KMS-11 (cell line): ENCODE results near the gene CD300E.

Source experiments
- H2AFZ ChIP-seq: fragments of 200-600 bp; sonication (generic); 2 replicates; pipeline ENCODE4 v1.6.1; 2016; ENCODE audit warnings: antibody characterized with exemption, mixed run types, low read depth
- H3K27ac ChIP-seq: fragments of 200-600 bp; sonication (generic); 2 replicates; pipeline ENCODE4 v1.6.1; 2016; ENCODE audit warnings: mild to moderate bottlenecking, mixed run types
- H3K27me3 ChIP-seq: fragments of 200-600 bp; sonication (generic); 2 replicates; pipeline ENCODE4 v1.6.1; 2017; ENCODE audit warnings: mild to moderate bottlenecking, low read depth, mixed run types, moderate library complexity; ENCODE audit not compliant: insufficient read depth
- H3K36me3 ChIP-seq: fragments of 200-600 bp; sonication (generic); 2 replicates; pipeline ENCODE4 v1.6.1; 2017; ENCODE audit warnings: mild to moderate bottlenecking, mixed run types; ENCODE audit not compliant: insufficient read depth
- H3K4me1 ChIP-seq: fragments of 200-600 bp; sonication (generic); 2 replicates; pipeline ENCODE4 v1.6.1; 2016; ENCODE audit warnings: mild to moderate bottlenecking, low read depth, mixed run types; ENCODE audit not compliant: poor library complexity, severe bottlenecking
- H3K4me2 ChIP-seq: fragments of 200-600 bp; sonication (generic); 2 replicates; pipeline ENCODE4 v1.7.0; 2016; ENCODE audit warnings: mild to moderate bottlenecking, mixed run types
- H3K4me3 ChIP-seq: fragments of 200-600 bp; sonication (generic); IDR thresholded peaks from 2 replicates; pipeline ENCODE4 v1.6.1; 2017; ENCODE audit warnings: low read depth, low read length, mixed read lengths; ENCODE audit not compliant: insufficient read depth
- H3K79me2 ChIP-seq: fragments of 200-600 bp; sonication (generic); 2 replicates; pipeline ENCODE4 v1.6.1; 2016; ENCODE audit warnings: low read depth, mixed run types; ENCODE audit not compliant: insufficient read depth
- H3K9ac ChIP-seq: fragments of 200-600 bp; sonication (generic); 2 replicates; pipeline ENCODE4 v1.6.1; 2016; ENCODE audit warnings: mild to moderate bottlenecking, mixed run types
- H4K20me1 ChIP-seq: fragments of 200-600 bp; sonication (generic); 2 replicates; pipeline ENCODE4 v1.6.1; 2016; ENCODE audit warnings: mild to moderate bottlenecking, mixed run types; ENCODE audit not compliant: insufficient read depth
- CTCF ChIP-seq: fragments of 200-600 bp; sonication (generic); conservative IDR thresholded peaks from 2 replicates; pipeline ENCODE4 v1.6.1; 2017; ENCODE audit warnings: low read depth, mild to moderate bottlenecking, antibody characterized with exemption, low read length, moderate library complexity, mixed read lengths

Gene CD300E

GRCh38 chr17:74625661-74626060 is 2.1 kb upstream of the CD300E start:
- Histone ChIP-seq H3K79me2 (no peaks in the 10 kb centered on the region), H4K20me1 (no peaks in the 10 kb centered on the region), H2AFZ (no peak overlapping the region), H3K4me2 (no peak overlapping the region), H3K4me3 (no peak overlapping the region), H3K36me3 (no peaks in the 10 kb centered on the region), H3K4me1 (no peaks in the 10 kb centered on the region), H3K27me3 (peaks cover 91% of the 10 kb centered on the region), H3K27ac (no peak overlapping the region), H3K9ac (no peak overlapping the region)
- no peak for TF ChIP-seq CTCF

GRCh38 chr17:74624131-74624530 is 593 bp upstream of the CD300E start:
- Histone ChIP-seq H4K20me1 (no peaks in the 10 kb centered on the region), H3K36me3 (no peaks in the 10 kb centered on the region), H3K27me3 (peaks cover 94% of the 10 kb centered on the region), H3K4me3 (no peak overlapping the region), H2AFZ (no peak overlapping the region), H3K4me1 (no peaks in the 10 kb centered on the region), H3K9ac (no peak overlapping the region), H3K4me2 (no peak overlapping the region), H3K79me2 (no peaks in the 10 kb centered on the region), H3K27ac (no peak overlapping the region)
- no peak for TF ChIP-seq CTCF

DNA sequence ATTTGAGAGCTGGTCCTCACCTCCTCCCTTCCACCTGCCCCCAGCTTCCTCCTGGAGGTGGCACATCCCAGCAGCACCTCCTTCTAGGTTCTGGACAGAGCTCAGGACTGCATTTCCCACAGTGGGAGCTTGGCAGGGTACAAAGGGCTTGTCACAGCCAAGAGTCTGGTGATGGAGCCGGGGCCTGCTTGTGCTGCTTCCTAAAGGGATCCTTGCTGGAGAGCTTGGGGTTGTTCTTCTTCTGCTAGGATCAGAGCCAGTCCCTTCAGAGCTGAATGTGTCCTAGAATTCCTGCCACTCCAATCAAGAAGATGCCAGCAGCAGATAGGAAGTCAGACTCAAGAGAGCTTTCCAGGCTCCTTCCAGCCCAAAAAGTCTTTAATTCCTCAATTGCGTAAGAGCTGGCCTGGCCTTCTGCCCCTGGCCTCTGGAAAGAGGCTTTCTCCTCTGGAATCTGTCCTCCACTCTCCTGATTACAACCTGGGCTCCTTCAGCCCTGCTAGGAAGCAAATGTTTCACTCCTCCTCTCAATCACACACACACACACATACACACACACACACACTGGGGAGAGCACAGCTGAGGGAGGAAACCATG is 4.4 kb downstream of the CD300E start:
- no peak overlapping the region for H3K4me3 ChIP-seq
- no peak overlapping the region for H3K4me2 ChIP-seq
- peaks cover 94% of the 10 kb centered on the region for H3K27me3 ChIP-seq

GRCh38 chr17:74618451-74618850 is 5.1 kb downstream of the CD300E start:
- Histone ChIP-seq H3K9ac (no peak overlapping the region), H3K27ac (no peak overlapping the region)

More for the DNA sequence above, 4.4 kb downstream of the CD300E start:
- no peaks in the 10 kb centered on the region for H3K4me1 ChIP-seq
- TF ChIP-seq CTCF, result no peak
- no peak overlapping the region for H2AFZ ChIP-seq
- no peaks in the 10 kb centered on the region for H3K79me2 ChIP-seq
- H3K36me3 ChIP-seq, result no peaks in the 10 kb centered on the region
- no peak overlapping the region for H3K9ac ChIP-seq
- H4K20me1 ChIP-seq, result no peaks in the 10 kb centered on the region
- H3K27ac ChIP-seq, result no peak overlapping the region

More at GRCh38 chr17:74618451-74618850, 5.1 kb downstream of the CD300E start:
- Histone ChIP-seq H2AFZ (no peak overlapping the region), H3K79me2 (no peaks in the 10 kb centered on the region), H4K20me1 (no peaks in the 10 kb centered on the region), H3K36me3 (no peaks in the 10 kb centered on the region), H3K4me3 (no peak overlapping the region), H3K4me1 (no peaks in the 10 kb centered on the region), H3K27me3 (peaks cover 94% of the 10 kb centered on the region), H3K4me2 (no peak overlapping the region)
- TF ChIP-seq CTCF, result no peak
